Astrocyte (in vitro differentiated cells and primary cell): Measurements from ENCODE around the gene PDE8A. TPM values are rescaled to one million over a fixed set of nuclear protein-coding genes. Genes with fewer than 3 reads are reported as not detected.

Experiments used
- DNase-seq: peaks from one replicate; pipeline ENCODE4 v3.0.0-alpha.2; 2010; ENCODE audit warnings: low read depth
- FAIRE-seq: peaks from 2 replicates; lab custom pipeline; 2011; peaks lifted over from hg19 to GRCh38; lab: Jason Lieb, UNC
- H2AFZ ChIP-seq: 2 replicates; pipeline ENCODE4 v1.6.0; 2012; ENCODE audit warnings: low read depth, low read length, inconsistent platforms
- H3K27ac ChIP-seq: 2 replicates; pipeline ENCODE4 v1.5.1; 2011; ENCODE audit warnings: low read depth, low read length, inconsistent platforms
- H3K27me3 ChIP-seq: 2 replicates; pipeline ENCODE4 v1.6.0; 2011; ENCODE audit warnings: low read length, inconsistent platforms; ENCODE audit not compliant: insufficient read depth
- H3K36me3 ChIP-seq: 2 replicates; pipeline ENCODE4 v1.5.1; 2011; ENCODE audit warnings: low read length, inconsistent platforms; ENCODE audit not compliant: insufficient read depth
- H3K4me1 ChIP-seq: 2 replicates; pipeline ENCODE4 v1.5.1; 2011; ENCODE audit warnings: low read length, inconsistent platforms; ENCODE audit not compliant: insufficient read depth
- H3K4me2 ChIP-seq: 2 replicates; pipeline ENCODE4 v1.6.0; 2012; ENCODE audit warnings: low read length, inconsistent platforms
- H3K4me3 ChIP-seq: 2 replicates; pipeline ENCODE4 v1.5.1; 2011; ENCODE audit warnings: low read depth, mild to moderate bottlenecking, low read length, inconsistent platforms; ENCODE audit not compliant: insufficient read depth
- H3K79me2 ChIP-seq: 2 replicates; pipeline ENCODE4 v1.6.0; 2012; ENCODE audit warnings: mild to moderate bottlenecking, low read length, inconsistent platforms; ENCODE audit not compliant: insufficient read depth
- H3K9ac ChIP-seq: 2 replicates; pipeline ENCODE4 v1.6.0; 2012; ENCODE audit warnings: mild to moderate bottlenecking, low read length, inconsistent platforms
- H3K9me3 ChIP-seq: 2 replicates; pipeline ENCODE4 v1.5.1; 2012; ENCODE audit warnings: low read depth, mild to moderate bottlenecking, low read length, inconsistent platforms; ENCODE audit not compliant: insufficient read depth
- H4K20me1 ChIP-seq: 2 replicates; pipeline ENCODE4 v1.6.0; 2012; ENCODE audit warnings: low read length, inconsistent platforms; ENCODE audit not compliant: insufficient read depth
- H3K27ac Mint-ChIP-seq: one replicate; pipeline ENCODE4 v1.8.0; 2021; ENCODE audit warnings: mild to moderate bottlenecking, mixed read lengths; ENCODE audit not compliant: unreplicated experiment
- H3K27me3 Mint-ChIP-seq: one replicate; pipeline ENCODE4 v1.8.0; 2021; ENCODE audit warnings: low read depth, mixed read lengths; ENCODE audit not compliant: unreplicated experiment
- H3K36me3 Mint-ChIP-seq: one replicate; pipeline ENCODE4 v1.8.0; 2021; ENCODE audit warnings: low read depth, mixed read lengths; ENCODE audit not compliant: unreplicated experiment
- H3K4me1 Mint-ChIP-seq: one replicate; pipeline ENCODE4 v1.8.0; 2021; ENCODE audit warnings: low read depth, mixed read lengths; ENCODE audit not compliant: unreplicated experiment
- H3K4me3 Mint-ChIP-seq: one replicate; pipeline ENCODE4 v1.8.0; 2021; ENCODE audit warnings: mild to moderate bottlenecking, moderate library complexity, mixed read lengths; ENCODE audit not compliant: unreplicated experiment
- H3K9me3 Mint-ChIP-seq: one replicate; pipeline ENCODE4 v1.8.0; 2021; ENCODE audit warnings: mild to moderate bottlenecking, mixed read lengths; ENCODE audit not compliant: unreplicated experiment
- CTCF ChIP-seq: IDR thresholded peaks from 2 replicates; pipeline ENCODE4 v1.5.1; 2011; ENCODE audit warnings: low read depth, mild to moderate bottlenecking, inconsistent platforms, low read length, moderate library complexity; ENCODE audit not compliant: insufficient read depth
- EZH2 ChIP-seq: IDR thresholded peaks from 2 replicates; pipeline ENCODE4 v1.6.1; 2012; ENCODE audit warnings: mild to moderate bottlenecking, low read length, inconsistent platforms; ENCODE audit not compliant: insufficient read depth
- total RNA-seq: library from RNA; stranded (reverse); gene quantifications from 2 replicates; pipeline ENCODE4 v1.2.1, GENCODE V29; 2021

Gene PDE8A
- total RNA-seq, 1 donor from 2014 or later: 18.0 TPM

- Mint-ChIP-seq H3K36me3 (peaks cover 3% of the 10 kb centered on the region), H3K4me1 (peaks cover 12% of the 10 kb centered on the region), H3K9me3 (no peaks in the 10 kb centered on the region), H3K27me3 (peaks cover 6% of the 10 kb centered on the region), H3K4me3 (no peak overlapping the region), H3K27ac (no peak overlapping the region)
- no peak for TF ChIP-seq EZH2
- TF ChIP-seq CTCF: no peak
- FAIRE-seq: no peak
- DNase-seq: no peak
- H3K4me2 ChIP-seq: no peak overlapping the region
- no peak overlapping the region for H3K27ac ChIP-seq
- H3K4me1 ChIP-seq: peaks cover 16% of the 10 kb centered on the region
- H4K20me1 ChIP-seq: no peaks in the 10 kb centered on the region
- no peaks in the 10 kb centered on the region for H3K27me3 ChIP-seq
- H3K9ac ChIP-seq: no peak overlapping the region
- no peaks in the 10 kb centered on the region for H3K79me2 ChIP-seq
- H3K4me3 ChIP-seq: no peak overlapping the region
- H3K36me3 ChIP-seq: no peaks in the 10 kb centered on the region
- no peak overlapping the region for H2AFZ ChIP-seq
- H3K9me3 ChIP-seq: no peaks in the 10 kb centered on the region
Measured at GRCh38 chr15:84951736-84952135, 29.9 kb upstream of the PDE8A start.

- Histone ChIP-seq H3K4me1 (peaks cover 9% of the 10 kb centered on the region), H3K9ac (no peak overlapping the region), H3K27ac (no peak overlapping the region), H3K4me2 (no peak overlapping the region), H3K4me3 (no peak overlapping the region), H2AFZ (no peak overlapping the region), H4K20me1 (no peaks in the 10 kb centered on the region), H3K9me3 (no peaks in the 10 kb centered on the region), H3K27me3 (no peaks in the 10 kb centered on the region), H3K79me2 (no peaks in the 10 kb centered on the region), H3K36me3 (no peaks in the 10 kb centered on the region)
- DNase-seq: peak; percentile 37
- peaks cover 3% of the 10 kb centered on the region for H3K36me3 Mint-ChIP-seq
- peaks cover 10% of the 10 kb centered on the region for H3K4me1 Mint-ChIP-seq
- no peak for TF ChIP-seq EZH2
- no peak for TF ChIP-seq CTCF
- no peak overlapping the region for H3K4me3 Mint-ChIP-seq
- peaks cover 6% of the 10 kb centered on the region for H3K27me3 Mint-ChIP-seq
- no peaks in the 10 kb centered on the region for H3K9me3 Mint-ChIP-seq
- FAIRE-seq: no peak
- H3K27ac Mint-ChIP-seq: no peak overlapping the region
Measured at GRCh38 chr15:84953136-84953535, 28.5 kb upstream of the PDE8A start.

DNA sequence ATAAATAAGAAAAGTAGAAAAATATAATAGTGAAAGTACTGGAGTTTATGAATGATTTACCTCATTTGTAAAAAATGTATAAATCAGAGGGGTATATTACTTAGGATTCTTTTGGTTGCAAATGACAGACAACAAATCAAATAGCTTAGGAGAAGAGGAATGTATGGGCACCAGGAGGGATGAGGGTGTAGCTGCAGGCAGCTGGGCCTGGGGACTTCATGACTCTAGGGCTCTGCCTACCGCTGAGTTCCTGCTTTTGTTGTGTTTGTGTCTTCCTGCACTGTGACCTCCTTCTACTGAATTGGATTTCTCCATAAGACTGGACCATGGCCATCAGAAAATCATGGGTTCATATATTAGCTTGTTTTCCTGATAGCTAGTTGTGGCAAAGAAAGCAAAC, 27.9 kb upstream of the PDE8A start:
- peaks cover 3% of the 10 kb centered on the region for H3K36me3 Mint-ChIP-seq
- TF ChIP-seq CTCF (no peak), EZH2 (no peak)
- Histone ChIP-seq H3K4me2 (no peak overlapping the region), H2AFZ (no peak overlapping the region), H3K4me1 (peaks cover 6% of the 10 kb centered on the region), H3K27ac (no peak overlapping the region), H3K9ac (no peak overlapping the region), H3K4me3 (no peak overlapping the region), H3K9me3 (no peaks in the 10 kb centered on the region), H4K20me1 (no peaks in the 10 kb centered on the region), H3K36me3 (no peaks in the 10 kb centered on the region), H3K79me2 (no peaks in the 10 kb centered on the region), H3K27me3 (no peaks in the 10 kb centered on the region)
- no peak for FAIRE-seq
- H3K27ac Mint-ChIP-seq: no peak overlapping the region
- no peak overlapping the region for H3K4me3 Mint-ChIP-seq
- no peaks in the 10 kb centered on the region for H3K9me3 Mint-ChIP-seq
- H3K27me3 Mint-ChIP-seq: peaks cover 6% of the 10 kb centered on the region
- DNase-seq: no peak
- H3K4me1 Mint-ChIP-seq: peaks cover 4% of the 10 kb centered on the region
